OCI-LY1 (cell line): ENCODE measurements around the gene GNAQ.

Source experiments
- H2AFZ ChIP-seq: fragments of 200-600 bp; sonication (generic), shearing (Covaris generic); 2 replicates; pipeline ENCODE4 v1.6.0; 2014; ENCODE audit warnings: antibody characterized with exemption, mild to moderate bottlenecking, low read length
- H3F3A ChIP-seq: fragments of 200-600 bp; sonication (generic), shearing (Covaris generic); 2 replicates; pipeline ENCODE4 v1.6.0; 2014; ENCODE audit warnings: mild to moderate bottlenecking, antibody characterized with exemption, low read length, moderate library complexity; ENCODE audit not compliant: insufficient read depth
- H3K27ac ChIP-seq: fragments of 200-600 bp; sonication (generic); 2 replicates; pipeline ENCODE4 v1.5.1; 2014; ENCODE audit warnings: low read length, mixed run types, mild to moderate bottlenecking, low read depth; ENCODE audit not compliant: poor library complexity, severe bottlenecking
- H3K27me3 ChIP-seq: fragments of 200-600 bp; sonication (generic); 2 replicates; pipeline ENCODE4 v1.6.0; 2014; ENCODE audit warnings: antibody characterized with exemption, mild to moderate bottlenecking, low read length, moderate library complexity; ENCODE audit not compliant: insufficient read depth
- H3K36me3 ChIP-seq: fragments of 200-600 bp; sonication (generic); 2 replicates; pipeline ENCODE4 v1.6.1; 2014; ENCODE audit warnings: mild to moderate bottlenecking, antibody characterized with exemption, low read length, moderate library complexity, mixed read lengths; ENCODE audit not compliant: insufficient read depth
- H3K4me1 ChIP-seq: fragments of 200-600 bp; sonication (generic); 2 replicates; pipeline ENCODE4 v1.5.1; 2014; ENCODE audit warnings: mild to moderate bottlenecking, low read length, moderate library complexity; ENCODE audit not compliant: insufficient read depth, severe bottlenecking
- H3K4me2 ChIP-seq: fragments of 200-600 bp; sonication (generic), shearing (Covaris generic); 2 replicates; pipeline ENCODE4 v1.6.1; 2014; ENCODE audit warnings: low read length
- H3K4me3 ChIP-seq: fragments of 200-600 bp; sonication (generic); 2 replicates; pipeline ENCODE4 v1.5.1; 2014; ENCODE audit warnings: low read length, low read depth, mild to moderate bottlenecking, mixed read lengths; ENCODE audit not compliant: poor library complexity, severe bottlenecking
- H3K79me2 ChIP-seq: fragments of 200-600 bp; shearing (Covaris generic); 2 replicates; pipeline ENCODE4 v1.6.1; 2016; ENCODE audit warnings: mixed run types, low read length, mixed read lengths; ENCODE audit not compliant: insufficient read depth
- H3K9ac ChIP-seq: fragments of 200-600 bp; sonication (generic), shearing (Covaris generic); 2 replicates; pipeline ENCODE4 v1.6.1; 2014; ENCODE audit warnings: mild to moderate bottlenecking, low read length, mixed read lengths
- H3K9me2 ChIP-seq: fragments of 200-600 bp; sonication (generic), shearing (Covaris generic); 2 replicates; pipeline ENCODE4 v1.6.1; 2014; ENCODE audit warnings: low read depth, mild to moderate bottlenecking, low read length, mixed read lengths
- H3K9me3 ChIP-seq: fragments of 200-600 bp; shearing (Covaris generic); 2 replicates; pipeline ENCODE4 v1.6.1; 2014; ENCODE audit warnings: low read length, mixed read lengths
- H4K20me1 ChIP-seq: fragments of 200-600 bp; sonication (generic), shearing (Covaris generic); 2 replicates; pipeline ENCODE4 v1.6.0; 2016; ENCODE audit warnings: mild to moderate bottlenecking, low read length; ENCODE audit not compliant: insufficient read depth
- CTCF ChIP-seq: fragments of 200-600 bp; sonication (generic), shearing (Covaris generic); IDR thresholded peaks from 2 replicates; pipeline ENCODE4 v1.5.1; 2017; ENCODE audit warnings: mild to moderate bottlenecking, antibody characterized with exemption, low read length, moderate library complexity, mixed read lengths
- EZH2 ChIP-seq: fragments of 200-600 bp; sonication (generic), shearing (Covaris generic); IDR thresholded peaks from 2 replicates; pipeline ENCODE4 v1.8.0; 2017; ENCODE audit warnings: borderline replicate concordance, mixed run types, mild to moderate bottlenecking, antibody characterized with exemption, low read length, moderate library complexity, mixed read lengths

The GNAQ gene

DNA sequence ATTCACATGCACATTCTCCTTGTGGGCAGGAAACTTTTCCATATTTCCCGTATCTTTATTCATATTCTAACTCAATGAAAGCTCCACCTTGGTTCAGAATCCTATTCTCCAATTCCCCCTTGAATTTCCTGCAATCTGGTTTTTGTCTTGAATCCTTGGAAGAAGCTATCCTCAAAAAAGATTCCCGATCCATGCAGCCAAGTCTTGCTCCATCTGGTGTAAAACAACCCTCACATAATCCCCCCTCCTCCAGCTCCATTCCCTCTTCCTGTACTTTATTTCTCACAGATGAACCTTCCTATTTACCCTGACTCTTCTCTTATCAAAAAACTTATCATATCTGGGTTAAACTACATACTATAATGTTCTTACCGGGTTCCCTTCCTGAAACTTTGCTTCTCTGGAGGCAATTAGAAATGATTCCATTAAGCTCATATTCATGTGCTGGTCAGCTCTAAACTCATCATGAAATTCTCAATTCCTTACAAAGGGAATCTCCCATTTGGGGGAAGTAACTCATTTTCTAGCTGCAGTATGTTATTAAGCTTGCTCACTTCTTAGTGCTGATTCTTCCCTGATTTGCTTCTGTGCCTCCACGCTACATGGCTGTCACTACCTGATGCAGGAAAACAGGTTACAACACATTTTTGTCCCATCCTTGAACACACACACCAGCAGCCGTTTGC lies 81.7 kb downstream of the GNAQ start:
- no peaks in the 10 kb centered on the region for H3K36me3 ChIP-seq
- no peak overlapping the region for H2AFZ ChIP-seq
- no peak for TF ChIP-seq CTCF
- TF ChIP-seq EZH2, result no peak
- no peaks in the 10 kb centered on the region for H3K27me3 ChIP-seq
- H3K4me2 ChIP-seq, result no peak overlapping the region
- no peaks in the 10 kb centered on the region for H3K4me1 ChIP-seq
- no peak overlapping the region for H3K27ac ChIP-seq
- no peaks in the 10 kb centered on the region for H3K9me2 ChIP-seq
- H3K4me3 ChIP-seq, result no peak overlapping the region
- no peaks in the 10 kb centered on the region for H3K79me2 ChIP-seq
- H4K20me1 ChIP-seq, result no peaks in the 10 kb centered on the region
- no peaks in the 10 kb centered on the region for H3F3A ChIP-seq
- H3K9me3 ChIP-seq, result no peaks in the 10 kb centered on the region
- H3K9ac ChIP-seq, result no peak overlapping the region

DNA sequence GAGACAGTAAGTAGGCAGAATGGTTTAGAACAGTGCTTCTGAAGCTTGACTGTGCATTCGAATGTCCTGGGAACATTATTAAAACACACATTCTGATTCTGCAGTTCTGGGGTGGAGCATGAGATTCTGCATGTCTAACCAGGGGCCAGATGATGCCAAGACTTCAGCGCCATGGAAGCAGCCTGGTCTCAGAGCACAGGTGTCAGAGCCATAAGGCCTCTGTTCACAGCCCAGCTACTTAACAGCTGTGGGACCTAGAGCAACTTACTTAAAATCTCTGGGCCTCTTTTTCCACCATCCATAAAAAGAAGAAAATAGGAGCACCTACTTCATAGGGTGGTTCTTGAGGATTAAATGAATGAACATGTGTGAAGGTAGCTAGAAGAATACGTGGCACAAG lies 84.0 kb downstream of the GNAQ start:
- no peak overlapping the region for H3K9ac ChIP-seq
- H3K27ac ChIP-seq, result no peak overlapping the region
- no peak overlapping the region for H3K4me3 ChIP-seq
- no peaks in the 10 kb centered on the region for H3K36me3 ChIP-seq
- no peaks in the 10 kb centered on the region for H3K79me2 ChIP-seq
- no peaks in the 10 kb centered on the region for H3F3A ChIP-seq
- TF ChIP-seq CTCF (no peak), EZH2 (no peak)
- no peaks in the 10 kb centered on the region for H3K9me3 ChIP-seq
- no peak overlapping the region for H2AFZ ChIP-seq
- no peaks in the 10 kb centered on the region for H3K4me1 ChIP-seq
- H4K20me1 ChIP-seq, result no peaks in the 10 kb centered on the region
- H3K4me2 ChIP-seq, result no peak overlapping the region
- no peaks in the 10 kb centered on the region for H3K9me2 ChIP-seq
- H3K27me3 ChIP-seq, result no peaks in the 10 kb centered on the region

DNA sequence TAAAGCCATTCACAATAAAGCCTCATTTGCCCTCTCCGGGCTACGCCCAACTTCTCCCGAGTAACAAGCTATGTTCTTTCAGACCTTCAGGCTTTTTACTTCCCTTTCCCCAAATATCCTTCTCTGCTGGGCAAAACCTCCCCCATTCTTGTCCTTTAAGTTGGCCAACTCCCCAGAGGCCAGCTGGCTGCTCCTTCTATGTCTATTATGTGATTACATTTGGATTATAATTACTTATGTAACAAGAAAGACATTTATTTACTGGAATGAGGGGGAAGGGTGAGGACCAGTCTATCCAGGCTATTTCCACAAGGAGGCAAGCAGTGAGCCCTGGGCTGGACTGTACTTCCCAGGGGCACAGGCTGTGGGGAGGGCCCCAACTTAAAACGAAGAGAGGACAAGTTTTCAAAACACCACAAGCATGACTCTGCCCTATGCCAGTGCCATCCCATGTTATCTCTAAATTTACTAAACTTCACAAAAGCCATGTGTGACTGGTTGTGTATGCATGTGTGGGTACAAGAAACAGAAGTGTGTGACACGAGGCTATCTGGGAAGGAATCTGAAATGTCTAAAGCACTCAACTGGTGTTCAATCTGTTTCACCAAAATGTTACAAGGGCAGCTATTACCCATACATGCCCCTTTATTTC lies 84.5 kb downstream of the GNAQ start:
- TF ChIP-seq EZH2 (no peak), CTCF (no peak)
- H3K27ac ChIP-seq, result no peak overlapping the region
- H3K9me2 ChIP-seq, result no peaks in the 10 kb centered on the region
- no peaks in the 10 kb centered on the region for H3K4me1 ChIP-seq
- no peaks in the 10 kb centered on the region for H4K20me1 ChIP-seq
- no peak overlapping the region for H2AFZ ChIP-seq
- no peaks in the 10 kb centered on the region for H3K9me3 ChIP-seq
- no peak overlapping the region for H3K4me2 ChIP-seq
- H3K36me3 ChIP-seq, result no peaks in the 10 kb centered on the region
- H3K4me3 ChIP-seq, result no peak overlapping the region
- no peaks in the 10 kb centered on the region for H3K79me2 ChIP-seq
- no peaks in the 10 kb centered on the region for H3K27me3 ChIP-seq
- no peaks in the 10 kb centered on the region for H3F3A ChIP-seq
- no peak overlapping the region for H3K9ac ChIP-seq
